Measurements from ENCODE around the gene CREG2.

DNA sequence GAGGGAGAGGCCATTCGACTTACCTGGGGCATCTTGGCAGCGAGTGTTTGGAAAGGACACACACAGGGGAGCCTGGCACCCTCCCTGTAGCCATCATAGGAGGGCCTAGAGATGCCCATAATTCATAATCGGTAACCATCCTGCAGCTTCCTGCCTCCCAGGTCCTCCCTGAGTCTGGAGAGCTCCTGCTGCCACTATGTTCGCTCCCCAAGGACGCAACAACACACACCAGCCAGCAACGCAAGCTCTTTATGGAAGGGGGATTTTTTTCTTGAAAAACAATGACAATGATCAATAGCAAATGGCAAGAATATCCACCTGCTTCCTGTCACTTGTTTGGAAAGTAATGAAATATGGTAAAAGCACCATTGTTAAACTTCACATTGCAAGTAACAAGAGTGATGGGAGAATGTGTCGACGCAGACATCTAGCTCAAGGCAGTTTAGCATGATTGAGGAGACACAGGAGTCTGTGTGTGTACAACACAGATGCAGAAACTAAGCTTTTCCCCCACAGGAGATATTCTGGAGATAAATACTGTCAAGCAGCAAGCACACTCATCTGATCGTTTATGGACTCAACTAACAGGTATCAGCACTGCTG is 24.9 kb upstream of the CREG2 start:
- no peak for TF ChIP-seq POLR2A (IDR thresholded peaks at IDR 0.05; ENCODE audit: low read depth, low read length)
- TF ChIP-seq POLR2AphosphoS5 (IDR thresholded peaks at IDR 0.05; ENCODE audit: low read depth, low read length), result no peak

All from GM12891 (cell line).